SK-N-SH treated with all-trans-retinoic acid at 6 μM for 48 hours (cell line): ENCODE results near the gene CNTN4.

Experiments used
- ARNTL ChIP-seq: fragments of 450-650 bp; formaldehyde crosslinking; IDR thresholded peaks from 2 replicates; pipeline ENCODE4 v1.5.0; 2020; ENCODE audit warnings: low read depth, mild to moderate bottlenecking, moderate library complexity, borderline replicate concordance
- BACH2 ChIP-seq: fragments of 250-450 bp; sonication (Bioruptor Pico); IDR thresholded peaks from 2 replicates; pipeline ENCODE4 v1.9.0; 2021; ENCODE audit warnings: mild to moderate bottlenecking, borderline replicate concordance
- ISL1 ChIP-seq: fragments of 250-450 bp; sonication (Bioruptor Pico); IDR thresholded peaks from 2 replicates; pipeline ENCODE4 v2.1.2; 2022; ENCODE audit warnings: mild to moderate bottlenecking, moderate library complexity
- PATZ1 ChIP-seq: fragments of 250-450 bp; sonication (Bioruptor Pico); IDR thresholded peaks from 2 replicates; pipeline ENCODE4 v1.8.0; 2020; ENCODE audit warnings: mild to moderate bottlenecking, moderate library complexity, borderline replicate concordance
- POU6F1 ChIP-seq: fragments of 250-450 bp; sonication (Bioruptor Pico); IDR thresholded peaks from 2 replicates; pipeline ENCODE4 v1.8.0; 2021; ENCODE audit warnings: low read depth, mild to moderate bottlenecking, moderate library complexity, borderline replicate concordance
- PPARA ChIP-seq: fragments of 250-450 bp; sonication (Bioruptor Pico); IDR thresholded peaks from 2 replicates; pipeline ENCODE4 v1.5.0; 2020; ENCODE audit warnings: mild to moderate bottlenecking, borderline replicate concordance
- RARB ChIP-seq: fragments of 250-450 bp; sonication (Bioruptor Pico); IDR thresholded peaks from 2 replicates; pipeline ENCODE4 v1.8.0; 2021; ENCODE audit warnings: mild to moderate bottlenecking, moderate library complexity
- TCF4 ChIP-seq: fragments of 250-450 bp; sonication (Bioruptor Pico); IDR thresholded peaks from 2 replicates; pipeline ENCODE4 v1.8.0; 2021; ENCODE audit warnings: mild to moderate bottlenecking, moderate library complexity, borderline replicate concordance
- TOX ChIP-seq: fragments of 250-450 bp; sonication (Bioruptor Pico); IDR thresholded peaks from 2 replicates; pipeline ENCODE4 v1.8.0; 2021; ENCODE audit warnings: mild to moderate bottlenecking, moderate library complexity, borderline replicate concordance
- ZFP3 ChIP-seq: fragments of 250-450 bp; sonication (Bioruptor Pico); IDR thresholded peaks from 2 replicates; pipeline ENCODE4 v1.5.0; 2020; ENCODE audit warnings: mild to moderate bottlenecking, moderate library complexity
- TF ChIP-seq, protein P1 (sequence below): fragments of 250-450 bp; sonication (Bioruptor Pico); IDR thresholded peaks from 2 replicates; pipeline ENCODE4 v1.5.1; 2021; ENCODE audit warnings: mild to moderate bottlenecking, moderate library complexity

DNA sequence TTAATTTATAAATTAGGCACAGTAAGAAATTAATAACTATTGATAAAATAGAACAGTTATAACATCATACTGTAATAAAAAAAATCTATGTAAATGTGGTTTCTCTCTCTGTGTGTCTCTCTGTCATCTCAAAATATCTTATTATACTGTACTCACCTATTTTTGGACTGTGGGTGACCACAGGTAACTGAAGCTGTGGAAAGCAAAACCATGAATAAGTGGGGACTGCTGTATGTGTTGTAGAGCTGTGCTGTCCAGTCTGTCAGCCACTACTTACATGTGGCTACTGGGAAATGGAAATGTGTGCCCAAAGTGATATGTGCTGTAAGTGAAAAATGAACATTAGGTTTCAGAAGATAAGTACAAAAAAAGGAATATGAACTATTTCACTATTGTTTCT, 145.5 kb downstream of the CNTN4 start:
- TF ChIP-seq POU6F1, result no peak
- no peak for TF ChIP-seq TCF4 (CRISPR knock-in tag)
- no peak for TF ChIP-seq PPARA
- TF ChIP-seq, protein P1, sequence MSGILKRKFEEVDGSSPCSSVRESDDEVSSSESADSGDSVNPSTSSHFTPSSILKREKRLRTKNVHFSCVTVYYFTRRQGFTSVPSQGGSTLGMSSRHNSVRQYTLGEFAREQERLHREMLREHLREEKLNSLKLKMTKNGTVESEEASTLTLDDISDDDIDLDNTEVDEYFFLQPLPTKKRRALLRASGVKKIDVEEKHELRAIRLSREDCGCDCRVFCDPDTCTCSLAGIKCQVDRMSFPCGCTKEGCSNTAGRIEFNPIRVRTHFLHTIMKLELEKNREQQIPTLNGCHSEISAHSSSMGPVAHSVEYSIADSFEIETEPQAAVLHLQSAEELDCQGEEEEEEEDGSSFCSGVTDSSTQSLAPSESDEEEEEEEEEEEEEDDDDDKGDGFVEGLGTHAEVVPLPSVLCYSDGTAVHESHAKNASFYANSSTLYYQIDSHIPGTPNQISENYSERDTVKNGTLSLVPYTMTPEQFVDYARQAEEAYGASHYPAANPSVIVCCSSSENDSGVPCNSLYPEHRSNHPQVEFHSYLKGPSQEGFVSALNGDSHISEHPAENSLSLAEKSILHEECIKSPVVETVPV (CRISPR knock-in tag), result no peak
- TF ChIP-seq TOX, result no peak
- no peak for TF ChIP-seq PATZ1 (CRISPR knock-in tag)
- no peak for TF ChIP-seq ISL1 (CRISPR knock-in tag)
- TF ChIP-seq RARB, result no peak
- no peak for TF ChIP-seq ZFP3 (CRISPR knock-in tag)
- no peak for TF ChIP-seq ARNTL (CRISPR knock-in tag)
- TF ChIP-seq BACH2 (CRISPR knock-in tag), result no peak
